HG03280 (cell line): ENCODE results near the gene STIM1.

Experiments used
- ATAC-seq: cut with Tn5 transposase; IDR thresholded peaks from one replicate; pipeline ENCODE4 v1.9.1; 2021; ENCODE audit warnings: mild to moderate bottlenecking, moderate library complexity; ENCODE audit not compliant: unreplicated experiment

The STIM1 gene

DNA sequence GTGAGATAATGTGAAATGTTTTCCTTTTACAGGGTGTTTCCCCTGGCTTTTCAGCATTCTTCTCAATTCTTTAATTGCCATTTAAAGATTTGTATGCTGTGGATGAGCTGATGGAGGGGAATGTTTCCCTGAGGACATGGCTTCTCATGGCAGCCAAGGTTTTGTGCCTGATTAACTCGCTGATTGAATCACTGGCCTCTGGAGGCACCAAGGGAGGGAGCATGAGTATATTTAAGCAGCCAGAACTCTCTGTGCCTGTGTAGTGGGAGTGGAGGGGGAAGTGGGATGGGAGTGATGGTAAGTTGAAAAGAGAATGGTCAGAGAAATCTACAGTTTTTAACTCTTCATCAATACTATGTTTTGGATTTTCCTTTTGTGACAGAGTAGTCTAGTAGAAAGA is 88.7 kb downstream of the STIM1 start:
- no peak for ATAC-seq

DNA sequence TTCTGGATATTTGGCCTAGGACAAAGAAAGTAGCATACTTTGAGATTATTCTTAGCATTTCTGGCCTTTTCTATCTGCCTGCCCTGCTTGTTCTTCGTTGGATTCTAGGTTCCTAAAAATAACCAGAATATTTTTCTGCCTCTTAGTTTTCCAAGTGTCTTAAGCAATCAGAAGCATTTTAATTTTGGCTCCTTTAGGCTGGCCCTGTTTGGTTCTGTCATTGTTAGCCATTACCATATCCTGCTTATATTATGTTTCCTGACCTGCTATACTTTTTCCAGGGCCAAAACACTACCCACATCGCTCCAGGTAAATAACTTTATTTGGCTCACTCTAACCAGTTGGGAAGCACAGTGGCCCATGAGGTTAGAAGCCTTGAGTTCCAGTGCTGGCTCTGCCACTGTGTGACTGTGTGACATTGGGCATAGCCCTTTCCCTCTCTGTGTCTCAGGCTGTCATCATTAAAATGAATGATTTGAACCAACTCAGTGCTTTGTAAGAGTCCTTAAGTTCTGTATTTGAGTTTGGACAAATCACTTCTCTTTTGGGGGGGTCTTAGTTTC is 91.1 kb downstream of the STIM1 start:
- no peak for ATAC-seq

DNA sequence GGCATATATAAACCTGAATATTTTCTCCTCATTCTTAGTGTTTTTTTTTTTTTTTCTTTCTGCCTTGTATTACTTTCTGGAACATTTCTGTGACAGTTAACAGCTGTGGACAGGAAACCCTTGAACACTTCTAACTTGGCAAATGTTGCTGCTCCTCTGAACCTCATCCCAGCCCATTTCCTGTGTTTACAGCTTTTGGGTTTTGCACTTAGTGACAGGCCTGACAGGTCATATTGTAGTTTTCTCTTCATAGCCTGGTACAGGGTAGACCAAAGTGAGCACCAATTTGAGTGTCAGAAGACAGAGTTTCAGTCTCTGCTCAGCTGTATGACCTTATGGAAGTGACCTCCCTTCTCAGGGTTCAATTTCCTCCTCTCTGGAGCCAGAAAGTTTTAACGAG is 91.6 kb downstream of the STIM1 start:
- peak; percentile 56 for ATAC-seq

GRCh38 chr11:3949125-3949524 is 93.7 kb downstream of the STIM1 start:
- ATAC-seq, result peak; percentile 41

DNA sequence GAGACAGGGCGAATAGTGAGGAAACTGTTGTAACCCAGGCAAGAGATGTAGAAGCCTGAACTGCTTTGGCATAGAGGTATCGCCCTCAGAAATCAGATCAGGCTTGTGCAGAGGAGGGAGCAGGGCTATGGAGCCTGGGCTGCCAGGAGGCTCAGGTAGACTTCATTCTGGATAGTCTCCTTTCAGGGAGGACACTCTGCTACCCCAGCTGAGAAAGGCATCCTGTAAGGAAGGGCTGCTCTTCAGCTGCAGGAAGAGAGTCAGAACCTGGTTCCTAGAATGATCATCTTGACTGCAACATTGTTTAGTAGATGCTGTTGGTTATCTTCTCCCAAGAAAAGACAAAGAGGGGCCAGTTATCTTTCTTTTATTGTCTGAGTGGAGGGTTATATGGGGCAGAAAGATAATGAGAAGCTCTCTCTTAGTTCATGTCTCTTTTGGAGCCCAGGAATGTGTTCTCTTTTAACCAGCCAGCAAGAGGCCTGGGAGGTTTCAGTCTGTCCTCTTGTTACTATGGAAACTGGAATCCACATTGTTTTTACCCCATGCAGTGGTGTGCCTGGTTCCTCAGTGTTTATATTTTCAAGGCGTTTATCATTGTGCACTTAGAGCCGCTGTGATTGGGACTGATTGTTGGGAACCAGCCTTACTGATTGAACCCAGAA is 95.7 kb downstream of the STIM1 start:
- no peak for ATAC-seq

DNA sequence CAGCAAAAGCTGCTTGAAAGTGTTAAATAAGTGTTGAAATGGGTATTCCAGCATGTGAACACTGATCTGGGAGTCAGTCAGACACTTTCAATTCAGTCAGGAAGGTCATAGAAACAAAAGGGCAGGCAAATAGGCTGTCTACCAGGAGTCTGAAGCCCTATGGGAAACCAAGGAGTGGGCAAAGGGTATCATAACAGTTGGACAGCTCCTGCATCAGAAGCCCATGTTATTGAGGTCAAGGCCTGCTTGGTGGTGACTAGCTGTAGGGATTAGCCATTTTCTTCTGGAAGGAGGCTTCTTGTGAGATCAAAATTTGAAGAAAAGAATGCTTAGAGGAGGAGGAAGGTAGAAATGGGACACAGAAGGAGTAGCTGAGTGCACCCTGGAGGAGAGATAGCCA is 97.3 kb downstream of the STIM1 start:
- no peak for ATAC-seq

DNA sequence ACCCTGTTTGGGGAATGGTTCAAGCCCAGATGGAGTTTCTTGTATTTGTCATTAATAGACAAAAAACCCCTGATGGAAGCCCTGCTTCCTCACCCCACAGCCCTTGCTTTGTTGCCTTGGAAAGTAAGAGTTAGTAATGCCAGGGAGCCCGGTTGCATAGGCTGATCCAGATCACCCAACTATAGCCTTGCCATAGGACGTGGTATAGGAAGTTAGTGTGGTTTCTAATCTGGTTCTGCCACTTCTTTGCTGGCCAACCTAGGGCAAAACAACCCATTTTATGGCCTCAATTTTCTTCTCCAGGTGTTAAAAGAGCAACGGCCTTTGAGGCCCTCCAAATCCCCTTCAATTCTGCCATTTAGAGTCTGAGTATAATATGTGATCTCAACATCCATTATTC is 97.9 kb downstream of the STIM1 start:
- ATAC-seq, result no peak

DNA sequence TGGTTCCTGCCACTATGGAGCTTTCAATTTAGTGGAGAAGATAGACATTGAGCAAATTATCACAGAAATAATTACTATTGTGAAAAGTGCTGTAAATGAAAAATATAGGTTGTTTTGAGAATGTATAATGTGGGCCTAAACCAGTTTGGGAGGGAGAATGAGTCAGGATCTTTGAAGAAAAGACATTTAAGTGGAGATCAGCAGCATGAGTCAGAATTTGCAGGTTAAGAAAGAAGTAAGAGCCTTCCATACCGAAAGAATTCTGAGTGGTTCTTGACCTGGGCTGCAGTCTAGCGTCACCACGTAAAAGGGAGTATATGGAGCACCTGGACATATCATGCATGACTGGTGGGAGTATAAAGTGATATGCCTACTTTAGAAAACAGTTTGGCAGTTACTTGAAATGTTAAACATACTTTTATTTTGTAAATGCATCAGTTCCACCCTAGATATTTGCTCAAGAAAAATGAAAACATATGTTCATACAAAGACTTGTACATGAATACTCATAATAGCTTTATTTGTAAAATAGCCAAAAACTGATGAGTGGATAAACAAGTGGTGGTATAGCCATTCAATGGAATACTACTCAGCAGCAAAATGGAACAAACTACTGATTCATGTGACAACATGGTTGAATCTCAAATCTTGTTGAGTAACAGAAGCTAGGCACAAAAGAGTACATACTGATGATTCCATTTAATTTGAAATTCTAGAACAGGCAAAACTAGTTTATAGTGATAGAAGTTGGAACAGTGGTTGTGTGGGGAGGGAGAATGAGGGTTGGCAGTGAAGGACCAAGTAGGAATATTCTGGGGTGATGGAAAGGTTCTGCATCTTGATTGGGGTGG is 99.2 kb downstream of the STIM1 start:
- ATAC-seq, result no peak

- ATAC-seq, result no peak
Observed at GRCh38 chr11:3955299-3955665, 99.8 kb downstream of the STIM1 start.

DNA sequence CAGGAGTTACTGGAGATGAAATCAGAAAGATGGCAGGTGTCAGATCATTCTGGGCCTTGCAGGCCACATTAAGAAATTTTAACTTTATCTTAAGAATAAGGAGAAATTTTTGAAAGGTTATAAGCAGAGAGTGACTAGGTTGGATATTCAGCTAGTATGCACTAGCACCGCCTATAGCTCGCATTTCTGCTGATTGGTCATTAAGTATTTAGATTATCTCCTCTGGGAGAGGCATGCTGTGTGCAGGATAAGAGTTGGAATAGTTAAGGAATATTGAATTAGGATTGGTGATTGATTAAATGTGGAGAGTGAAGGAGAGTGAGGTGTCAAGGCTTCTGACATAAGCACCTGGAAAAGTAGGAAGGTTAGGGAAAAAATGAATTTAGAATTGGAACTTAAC is 100.6 kb downstream of the STIM1 start:
- ATAC-seq, result no peak

DNA sequence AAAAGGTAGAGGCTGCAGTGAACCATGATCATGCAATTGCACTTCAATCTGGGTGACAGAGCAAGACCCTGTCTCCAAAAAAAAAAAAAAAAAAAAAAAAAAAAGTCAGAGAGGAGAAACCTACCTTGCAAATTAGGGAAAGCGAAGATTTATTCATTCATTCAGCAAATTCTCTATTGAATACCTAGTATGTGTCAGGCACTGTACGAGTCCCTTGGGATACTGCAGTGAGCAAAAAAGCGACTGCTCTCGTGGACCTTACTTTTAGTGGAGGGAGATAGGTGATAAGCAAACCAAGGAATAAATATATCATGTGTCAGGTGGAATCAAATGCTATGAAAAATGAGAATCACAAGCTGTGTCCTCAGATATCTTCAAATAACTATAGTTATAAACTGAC is 101.3 kb downstream of the STIM1 start:
- no peak for ATAC-seq

DNA sequence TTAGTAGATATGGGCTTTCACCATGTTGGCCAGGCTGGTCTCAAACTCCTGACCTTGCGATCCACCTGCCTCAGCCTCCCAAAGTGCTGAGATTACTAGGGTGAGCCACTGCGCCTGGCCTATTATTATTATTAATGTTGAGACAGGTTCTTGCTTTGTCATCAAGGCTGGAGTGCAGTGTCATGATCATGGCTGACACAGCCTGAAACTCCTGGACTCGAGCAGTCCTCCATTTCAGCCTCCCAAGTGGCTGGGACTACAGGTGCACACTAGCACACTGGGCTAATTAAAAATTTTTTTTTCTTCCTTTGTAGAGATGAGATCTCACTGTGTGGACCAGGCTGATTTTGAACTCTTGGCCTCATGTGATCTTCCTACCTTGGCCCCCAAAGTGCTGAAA is 102.0 kb downstream of the STIM1 start:
- no peak for ATAC-seq

DNA sequence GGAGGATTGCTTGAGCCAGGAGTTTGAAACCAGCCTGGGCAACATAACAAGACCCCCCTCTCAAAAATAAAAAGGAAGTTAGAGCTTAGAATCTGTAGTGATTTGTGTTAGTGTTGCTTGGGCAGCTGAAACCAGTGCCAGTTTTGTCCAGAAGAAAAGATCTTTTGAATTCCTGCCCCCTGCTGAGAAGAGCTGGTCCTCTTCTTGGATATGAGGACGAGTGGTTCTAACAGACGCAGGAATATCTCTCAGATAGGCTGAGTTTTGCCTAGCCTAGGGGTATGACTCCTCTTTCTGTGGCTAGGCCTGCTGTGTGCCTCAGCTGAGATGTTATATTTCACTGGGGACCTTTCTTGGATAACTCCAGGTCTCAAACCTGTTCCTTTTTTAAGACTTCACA is 102.8 kb downstream of the STIM1 start:
- no peak for ATAC-seq

DNA sequence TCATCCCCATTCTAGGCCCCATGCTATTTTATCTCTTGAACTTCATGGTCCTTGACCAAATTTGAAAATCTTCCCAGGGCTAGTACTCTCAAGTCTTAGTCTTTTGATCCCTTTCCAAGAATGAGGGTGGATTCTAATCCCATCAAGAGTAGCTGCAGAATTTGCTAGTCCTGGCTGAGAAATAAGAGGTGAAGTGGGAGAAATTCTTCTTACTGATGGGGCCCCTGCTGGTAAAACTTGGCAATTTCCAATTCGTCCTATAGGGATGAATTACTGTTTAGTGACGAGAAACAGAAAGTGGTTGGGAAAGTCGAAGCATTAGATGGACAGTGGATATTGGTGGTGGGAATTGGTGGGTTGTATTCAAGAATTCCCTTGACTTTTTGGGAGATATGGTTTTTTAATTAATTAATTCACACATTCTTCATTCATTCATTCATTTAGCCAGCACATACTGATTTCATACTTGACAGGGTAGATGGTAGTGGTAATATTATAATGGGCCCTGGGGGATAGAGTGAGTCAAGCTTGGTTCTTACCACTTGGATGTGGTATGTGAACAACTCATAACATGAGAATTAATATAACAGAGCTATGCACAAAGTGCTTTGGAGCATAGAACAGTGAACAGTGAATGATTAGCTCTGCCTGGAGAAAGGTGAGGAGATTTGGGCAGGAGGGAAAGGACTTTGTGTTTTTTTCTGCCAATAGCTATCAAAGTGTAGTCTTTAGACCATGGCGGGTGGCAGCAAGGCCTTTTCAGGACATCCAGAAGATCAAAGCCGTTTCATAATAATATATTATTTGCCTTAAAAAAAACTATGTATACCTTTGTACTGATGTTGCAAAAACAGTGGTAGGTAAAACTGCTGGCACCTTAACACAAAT is 103.8 kb downstream of the STIM1 start:
- no peak for ATAC-seq

DNA sequence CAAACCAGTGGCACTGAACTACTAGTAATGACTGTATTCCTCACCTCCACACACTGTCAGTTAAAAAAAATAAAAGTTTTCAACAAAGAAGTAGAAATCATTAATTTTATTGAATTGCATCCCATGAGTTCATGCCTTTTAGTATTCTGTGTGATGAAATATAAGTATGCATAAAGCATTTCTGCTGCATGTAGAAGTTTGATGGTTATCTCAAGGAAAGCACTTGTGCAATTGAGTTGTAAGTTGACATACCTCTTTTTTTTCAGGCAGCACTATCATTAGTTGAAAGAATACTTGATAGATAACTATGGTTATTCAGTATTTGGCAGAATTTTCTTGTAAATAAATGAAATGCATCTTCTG is 104.4 kb downstream of the STIM1 start:
- no peak for ATAC-seq

- ATAC-seq, result no peak
Observed at GRCh38 chr11:3962406-3962840, 107.0 kb downstream of the STIM1 start.

DNA sequence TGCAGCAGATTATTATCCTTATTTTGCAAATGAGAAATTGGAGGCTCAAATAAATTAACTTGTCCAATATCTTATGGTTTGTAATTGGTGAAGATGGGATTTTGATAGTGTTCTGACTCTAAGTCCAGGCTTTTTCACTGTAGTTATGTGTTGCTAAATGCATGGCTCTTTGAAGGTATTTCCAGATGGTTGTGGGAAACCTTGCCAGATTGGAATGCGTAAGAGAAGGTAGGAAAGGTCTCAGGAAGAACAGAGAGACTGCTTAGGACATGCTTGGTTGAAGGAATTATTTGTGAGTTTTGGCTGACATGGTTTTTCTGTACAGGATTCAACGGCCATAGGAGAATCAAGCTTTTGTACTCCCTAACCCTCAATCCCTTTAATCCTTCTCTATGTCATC is 108.6 kb downstream of the STIM1 start:
- ATAC-seq, result no peak

DNA sequence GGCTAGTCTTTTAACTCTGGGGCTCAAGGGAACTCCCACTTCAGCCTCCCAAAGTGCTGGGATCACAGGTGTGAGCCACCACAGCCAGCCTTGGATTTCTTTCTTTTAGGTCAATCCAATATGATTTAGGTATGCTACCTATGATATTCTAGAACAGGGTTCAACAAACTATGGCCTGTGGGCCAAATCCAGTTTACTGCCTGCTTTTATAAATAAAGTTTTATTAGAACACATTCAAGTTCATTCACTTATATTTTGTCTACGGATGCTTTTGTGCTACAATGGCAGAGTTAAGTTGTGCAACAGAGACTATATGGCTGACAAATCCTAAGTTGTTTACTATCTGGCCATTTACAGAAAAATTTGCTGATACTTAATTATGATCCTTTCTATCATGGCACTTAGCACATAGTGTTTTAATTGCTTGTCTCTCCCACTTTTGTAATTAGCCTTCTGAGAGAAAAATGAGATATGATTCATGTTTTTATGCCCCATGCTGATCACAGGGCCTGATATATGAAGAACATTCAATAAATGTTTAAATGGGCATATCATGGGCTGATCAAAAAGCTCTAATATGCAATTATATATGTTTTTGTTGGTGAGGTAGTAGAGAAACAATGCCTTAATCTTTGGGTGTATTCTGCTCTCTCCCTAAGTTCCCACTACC is 109.6 kb downstream of the STIM1 start:
- ATAC-seq, result no peak

DNA sequence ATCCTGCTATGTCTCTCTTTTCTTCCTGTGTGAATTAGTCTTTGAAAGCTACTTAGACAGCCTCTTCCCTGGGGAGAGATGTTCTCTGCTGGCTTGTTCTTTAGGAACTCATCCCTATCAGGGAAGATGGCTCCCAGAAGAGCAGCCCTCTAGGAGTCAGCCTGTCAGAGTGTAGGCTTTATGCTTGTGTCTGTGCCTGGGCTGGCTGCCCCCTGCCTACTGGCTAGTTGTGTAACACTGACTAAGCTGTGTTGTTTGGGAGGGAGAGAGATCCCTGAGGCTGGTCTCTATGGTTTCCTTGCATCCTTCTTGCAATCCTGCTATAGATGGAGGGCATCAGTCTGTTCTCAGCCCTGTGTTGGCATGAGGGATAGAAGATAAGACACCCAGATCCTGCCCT is 112.2 kb downstream of the STIM1 start:
- ATAC-seq, result no peak

GRCh38 chr11:3969200-3969599 is 113.7 kb downstream of the STIM1 start:
- no peak for ATAC-seq

- no peak for ATAC-seq
Observed at GRCh38 chr11:3969613-3970012, 114.1 kb downstream of the STIM1 start.
